Activated T-helper 1 cell treated with anti-CD3 and anti-CD28 coated beads, Interleukin-12 subunit alpha, Interleukin-12 subunit beta, Interleukin-2, Interleukin-4 antibody, amounts not matched to agents 30 ng/mL and 10 ng/mL and 1 ng/mL, durations not matched to agents 14 hours and 24 hours and 36 hours (primary cell): Measurements from ENCODE around the gene ZNF785. TPM values are rescaled to one million over a fixed set of nuclear protein-coding genes. Genes with fewer than 3 reads are reported as not detected.
"Not testable (repeated sequence)": the region's sequence is repeated elsewhere in the genome, so short reads cannot be mapped to it uniquely, and the experiment has no call there.

ENCODE experiments used
- DNase-seq: peaks from one replicate; pipeline ENCODE4 v3.0.0; 2021; ENCODE audit warnings: low spot score
- H3K27ac Mint-ChIP-seq: one replicate; pipeline ENCODE4 v1.8.0; 2021; ENCODE audit warnings: mild to moderate bottlenecking, mixed read lengths
- H3K27me3 Mint-ChIP-seq: one replicate; pipeline ENCODE4 v1.8.0; 2022; ENCODE audit warnings: mild to moderate bottlenecking, moderate library complexity, mixed read lengths; ENCODE audit not compliant: insufficient read depth
- H3K36me3 Mint-ChIP-seq: one replicate; pipeline ENCODE4 v1.8.0; 2021; ENCODE audit warnings: low read depth, mixed read lengths
- H3K4me1 Mint-ChIP-seq: one replicate; pipeline ENCODE4 v1.8.0; 2021; ENCODE audit warnings: low read depth, mixed read lengths
- H3K4me3 Mint-ChIP-seq: one replicate; pipeline ENCODE4 v1.8.0; 2021; ENCODE audit warnings: mild to moderate bottlenecking, moderate library complexity, mixed read lengths
- H3K9me3 Mint-ChIP-seq: one replicate; pipeline ENCODE4 v1.8.0; 2021; ENCODE audit warnings: mixed read lengths
- intact Hi-C: fragments of 100-400 bp; cut with micrococcal nuclease; formaldehyde crosslinking; loops from one replicate; pipeline ENCODE4 v1.15.1; 2024
- total RNA-seq: library from RNA; stranded (reverse); gene quantifications from 2 replicates; pipeline ENCODE4 v1.2.3, GENCODE V29; 2022

Gene ZNF785
- total RNA-seq, 1 donor from 2014 or later: 19.2 TPM

DNA sequence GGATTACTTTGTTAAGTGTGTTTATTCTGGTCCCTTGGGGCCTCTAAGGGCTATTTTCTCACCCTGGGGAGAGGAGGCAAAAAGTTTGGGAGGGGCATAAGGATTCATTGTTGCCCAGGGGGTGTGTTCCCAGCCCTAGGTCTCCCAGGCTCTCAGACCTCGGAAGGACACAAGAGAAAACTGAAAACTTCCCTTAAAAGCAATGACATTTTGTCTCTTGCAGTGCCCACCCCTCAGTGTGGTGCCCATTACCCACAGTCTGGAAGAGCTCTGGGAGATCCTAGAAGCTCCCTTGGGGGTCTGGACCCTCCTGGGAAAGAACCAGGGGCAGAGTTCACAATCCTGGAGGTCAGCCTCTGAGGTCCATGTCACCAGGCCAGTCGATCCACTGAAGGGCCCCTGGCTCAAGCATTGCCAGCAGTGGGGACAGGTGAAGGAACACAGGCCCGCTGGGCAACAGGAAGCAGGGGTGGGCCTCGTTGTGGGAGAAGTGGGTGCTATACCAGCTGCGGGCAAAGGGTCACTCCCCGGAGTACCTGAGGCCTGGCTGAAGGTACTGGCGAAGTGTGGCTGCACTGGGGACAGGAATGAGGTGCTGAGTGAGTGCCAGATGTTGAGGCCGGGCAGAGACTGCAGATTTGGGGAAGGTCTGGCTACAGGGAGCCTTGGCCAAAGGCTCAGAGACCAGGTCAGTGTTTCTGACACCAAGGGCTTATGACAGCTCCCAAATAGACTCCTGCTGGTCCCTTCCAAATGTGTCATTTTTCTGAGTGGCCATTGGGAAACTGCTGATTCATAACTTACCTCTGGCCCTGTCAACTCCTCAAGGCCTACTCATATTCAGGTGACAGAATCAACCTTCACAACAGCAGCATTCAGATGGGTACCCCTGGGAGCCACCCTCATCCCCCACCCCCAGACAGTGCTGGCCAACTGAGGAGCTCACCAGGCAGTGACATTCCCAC is 46.2 kb downstream of the ZNF785 start:
- intact Hi-C loops: no loop called here
- peaks cover 22% of the 10 kb centered on the region for H3K4me1 Mint-ChIP-seq

DNA sequence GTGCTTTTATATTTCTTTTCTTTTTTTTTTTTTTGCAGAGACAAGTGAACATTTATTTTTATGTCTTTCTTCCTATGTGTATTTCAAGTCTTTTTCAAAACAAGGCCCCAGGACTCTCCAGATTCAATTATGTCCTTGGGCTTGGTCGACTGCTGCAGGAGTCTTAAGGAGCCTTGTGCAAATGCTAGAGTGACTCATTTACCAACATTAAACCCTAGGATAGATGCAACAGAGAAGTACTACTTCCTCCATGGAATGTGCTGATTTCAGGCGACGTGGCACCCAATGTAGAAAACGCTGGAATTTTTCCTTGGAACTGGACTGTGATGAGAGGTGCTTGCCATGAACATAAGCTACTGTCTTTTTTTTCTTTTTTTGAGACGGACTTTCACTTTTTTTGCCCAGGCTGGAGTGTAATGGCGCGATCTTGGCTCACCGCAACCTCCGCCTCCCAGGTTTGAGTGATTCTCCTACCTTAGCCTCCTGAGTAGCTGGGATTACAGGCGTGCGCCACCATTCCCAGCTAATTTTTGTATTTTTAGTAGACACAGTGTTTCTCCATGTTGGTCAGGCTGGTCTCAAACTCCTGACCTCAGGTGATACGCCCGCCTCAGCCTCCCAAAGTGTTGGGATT is 49.0 kb downstream of the ZNF785 start:
- not testable (repeated sequence) for H3K9me3 Mint-ChIP-seq

More for the DNA sequence above, 46.2 kb downstream of the ZNF785 start:
- H3K27ac Mint-ChIP-seq: no peak overlapping the region
- no peaks in the 10 kb centered on the region for H3K27me3 Mint-ChIP-seq
- no peaks in the 10 kb centered on the region for H3K9me3 Mint-ChIP-seq
- H3K4me3 Mint-ChIP-seq: no peak overlapping the region
- no peak for DNase-seq
- peaks cover 12% of the 10 kb centered on the region for H3K36me3 Mint-ChIP-seq

DNA sequence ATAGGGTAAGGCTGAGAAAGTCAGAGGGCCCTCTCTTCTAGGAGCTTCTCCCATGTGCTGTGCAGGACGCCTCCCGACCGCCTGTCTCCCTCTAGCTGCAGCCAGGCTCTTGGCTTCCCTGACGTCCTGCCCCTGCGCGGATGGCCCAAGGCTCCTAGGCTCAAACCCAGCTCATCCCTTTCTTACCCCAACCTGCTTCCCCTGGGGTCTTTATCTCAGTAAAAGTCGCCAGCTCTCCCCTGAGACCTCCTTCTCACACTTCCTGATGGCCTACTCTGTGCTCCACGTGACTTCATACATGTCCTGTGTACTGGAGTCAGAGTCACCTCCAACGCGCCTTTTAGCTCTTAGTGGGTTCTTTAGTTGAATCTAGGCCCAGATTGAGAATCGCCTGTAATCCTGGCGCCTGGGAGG is 49.7 kb downstream of the ZNF785 start:
- intact Hi-C loops: loop anchor here (1.0 to 2.0 kb wide), 11 partner anchors 8 to 165 kb away; partner anchors contain the start of genes DCTPP1, FBRS, ITGAL and TBC1D10B
- Mint-ChIP-seq H3K27ac (peak overlapping the region; percentile 99), H3K4me3 (peak overlapping the region; percentile 98), H3K4me1 (peaks cover 29% of the 10 kb centered on the region), H3K9me3 (no peaks in the 10 kb centered on the region), H3K27me3 (no peaks in the 10 kb centered on the region), H3K36me3 (peaks cover 18% of the 10 kb centered on the region)
- peak; percentile 53 for DNase-seq

More for the DNA sequence above, 49.0 kb downstream of the ZNF785 start:
- Mint-ChIP-seq H3K4me3 (peak overlapping the region; percentile 98), H3K36me3 (peaks cover 16% of the 10 kb centered on the region), H3K4me1 (peaks cover 22% of the 10 kb centered on the region), H3K27ac (peak overlapping the region; percentile 99)
- intact Hi-C loops, H3K27me3 Mint-ChIP-seq, DNase-seq: not testable (repeated sequence)

DNA sequence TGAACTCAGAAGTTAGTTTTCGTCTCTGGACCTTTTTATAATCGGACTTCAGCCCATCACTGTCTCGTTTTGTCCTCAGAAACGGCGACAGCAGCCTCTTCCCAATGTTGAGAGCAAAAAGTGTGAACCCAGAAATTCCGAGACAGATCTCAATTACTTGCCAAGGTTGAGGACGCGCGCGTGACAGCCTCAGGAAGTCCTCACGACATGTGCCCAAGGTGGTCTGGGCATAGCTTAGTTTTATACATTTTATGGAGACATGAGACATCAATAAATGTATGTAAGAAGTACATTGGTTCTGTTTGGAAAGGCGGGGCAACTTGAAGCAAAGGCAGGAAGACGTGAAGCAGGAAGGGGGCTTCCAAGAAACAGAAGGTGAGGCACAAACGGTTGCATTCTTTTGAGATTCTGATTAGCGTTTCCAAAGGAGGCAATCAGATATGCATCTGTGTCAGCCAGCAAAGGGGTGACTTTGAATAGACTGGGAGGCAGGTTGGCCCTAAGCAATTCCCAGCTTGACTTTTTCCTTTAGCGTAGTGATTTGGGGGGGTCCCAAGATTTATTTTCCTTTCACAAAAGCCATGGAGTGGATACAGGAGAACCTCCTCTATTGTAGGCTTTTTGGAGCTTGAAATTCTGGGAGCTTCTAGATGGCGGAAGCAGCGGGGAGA is 50.3 kb downstream of the ZNF785 start:
- H3K36me3 Mint-ChIP-seq: peaks cover 20% of the 10 kb centered on the region
- DNase-seq: no peak
- H3K9me3 Mint-ChIP-seq: no peaks in the 10 kb centered on the region
- peak overlapping the region; percentile 98 for H3K4me3 Mint-ChIP-seq
- H3K4me1 Mint-ChIP-seq: peaks cover 34% of the 10 kb centered on the region
- intact Hi-C loops: loop anchor here (1.0 to 2.0 kb wide), 11 partner anchors 8 to 165 kb away; partner anchors contain the start of genes DCTPP1, FBRS, ITGAL and TBC1D10B
- no peaks in the 10 kb centered on the region for H3K27me3 Mint-ChIP-seq
- H3K27ac Mint-ChIP-seq: peak overlapping the region; percentile 99

DNA sequence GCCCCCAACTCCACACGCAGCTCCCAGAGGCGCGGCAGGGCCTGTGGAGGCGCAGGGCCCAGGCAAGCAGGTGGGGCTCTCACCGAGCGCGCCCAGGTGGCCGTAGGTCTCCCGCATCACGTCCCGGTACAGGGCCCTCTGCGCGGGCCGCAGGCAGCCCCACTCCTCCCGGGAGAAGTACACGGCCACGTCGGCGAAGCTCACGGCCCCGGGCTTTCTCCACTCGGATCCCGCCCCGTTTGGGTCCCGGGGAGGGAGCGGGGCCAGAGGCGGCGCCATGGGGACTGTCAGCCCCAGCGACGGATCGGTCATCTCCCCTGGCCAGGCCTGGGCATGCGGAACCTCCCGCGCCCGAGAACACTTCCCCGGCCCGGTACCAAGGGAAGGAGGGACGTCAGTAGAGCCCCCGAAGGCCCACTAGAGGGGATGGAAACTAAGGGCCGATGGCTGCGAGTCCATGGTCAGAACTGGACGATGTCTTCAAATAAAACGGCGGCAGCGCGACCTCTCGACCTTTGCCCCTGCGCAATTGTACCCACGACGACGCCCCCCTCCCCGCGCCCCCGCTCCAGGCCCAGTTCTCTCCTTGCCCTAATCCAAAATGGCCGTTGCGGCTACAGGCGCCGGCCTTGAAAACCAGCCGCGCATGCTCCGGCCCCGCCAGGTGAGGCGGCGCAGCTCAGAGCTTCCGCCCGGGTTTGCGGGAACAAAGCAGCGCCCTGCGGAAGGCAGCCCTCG is 51.0 kb downstream of the ZNF785 start, which contains the start of gene ZNF747:
Gene ZNF747, minus strand, starts transcription at position 491 of the 738 bp plus-strand sequence. Its CDS starts 179 bp downstream, at position 312.
- Mint-ChIP-seq H3K9me3 (no peaks in the 10 kb centered on the region), H3K4me3 (peak within 1 kb of the TSS; percentile 98), H3K27ac (peak within 1 kb of the TSS; percentile 99), H3K4me1 (peaks cover 39% of the 10 kb centered on the region), H3K36me3 (peaks cover 20% of the 10 kb centered on the region), H3K27me3 (no peaks in the 10 kb centered on the region)
- peak; percentile 88 for DNase-seq
- intact Hi-C loops: loop anchor here (1.0 to 2.0 kb wide), 11 partner anchors 7 to 164 kb away; partner anchors contain the start of genes DCTPP1, FBRS, ITGAL and TBC1D10B

DNA sequence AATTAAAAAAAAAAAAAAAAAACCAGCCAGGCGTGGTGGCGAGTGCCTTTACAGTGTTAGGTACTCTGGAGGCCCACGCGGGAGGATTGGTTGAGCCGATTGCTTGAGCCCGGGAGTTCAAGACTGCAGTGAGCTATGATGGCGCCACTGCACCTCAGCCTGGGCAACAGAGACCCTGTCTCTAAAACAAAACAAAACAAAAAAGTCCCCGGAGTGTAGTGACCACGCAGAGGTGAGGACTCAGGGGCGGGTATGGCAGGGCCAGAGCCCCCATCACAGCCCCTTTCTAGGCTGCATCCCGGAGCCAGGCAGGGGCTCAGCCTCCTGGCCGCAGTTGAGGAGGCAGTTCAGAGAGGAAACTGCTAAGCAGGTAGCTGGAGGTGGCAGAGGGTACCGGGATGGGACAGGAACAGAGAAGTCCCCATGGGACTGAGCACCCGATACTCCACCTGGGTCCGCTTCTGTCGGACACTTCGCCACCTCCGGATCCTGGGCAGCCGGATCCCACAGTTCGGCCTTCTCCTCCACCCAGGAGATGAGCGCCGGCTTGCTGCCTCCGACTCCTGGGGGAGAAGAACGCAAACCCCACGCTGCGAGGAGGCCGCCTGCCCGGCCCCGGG is 51.6 kb downstream of the ZNF785 start:
- Mint-ChIP-seq H3K27me3 (no peaks in the 10 kb centered on the region), H3K4me1 (peaks cover 44% of the 10 kb centered on the region), H3K9me3 (no peaks in the 10 kb centered on the region), H3K4me3 (peak overlapping the region; percentile 98), H3K27ac (peak overlapping the region; percentile 93), H3K36me3 (peaks cover 20% of the 10 kb centered on the region)
- intact Hi-C loops: loop anchor here (2.0 kb wide), 2 partner anchors 61 to 125 kb away; partner anchors contain the start of genes FBRS and ITGAL
- DNase-seq: no peak

DNA sequence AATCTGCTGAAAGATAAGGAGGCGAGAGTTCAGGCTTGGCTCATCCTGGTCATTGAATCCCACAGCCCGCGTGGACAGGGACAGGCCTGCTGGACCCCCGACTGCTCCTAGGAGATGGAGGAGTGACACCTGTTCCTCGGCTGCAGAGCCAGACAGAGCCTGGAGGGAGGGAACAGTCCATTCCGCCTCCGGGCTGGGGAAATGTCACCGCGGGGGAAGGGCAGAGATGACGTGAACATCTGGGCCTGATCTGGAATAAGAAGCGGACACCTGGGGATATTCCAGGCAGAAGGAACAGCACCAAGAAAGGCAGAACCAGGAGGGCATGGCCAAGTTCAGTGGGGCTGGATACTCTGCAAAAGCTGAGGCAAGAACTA is 52.4 kb downstream of the ZNF785 start:
- Mint-ChIP-seq H3K4me3 (peak overlapping the region; percentile 85), H3K36me3 (peaks cover 19% of the 10 kb centered on the region), H3K27ac (peak overlapping the region; percentile 72), H3K4me1 (peaks cover 50% of the 10 kb centered on the region), H3K9me3 (no peaks in the 10 kb centered on the region), H3K27me3 (no peaks in the 10 kb centered on the region)
- intact Hi-C loops: no loop called here
- no peak for DNase-seq

DNA sequence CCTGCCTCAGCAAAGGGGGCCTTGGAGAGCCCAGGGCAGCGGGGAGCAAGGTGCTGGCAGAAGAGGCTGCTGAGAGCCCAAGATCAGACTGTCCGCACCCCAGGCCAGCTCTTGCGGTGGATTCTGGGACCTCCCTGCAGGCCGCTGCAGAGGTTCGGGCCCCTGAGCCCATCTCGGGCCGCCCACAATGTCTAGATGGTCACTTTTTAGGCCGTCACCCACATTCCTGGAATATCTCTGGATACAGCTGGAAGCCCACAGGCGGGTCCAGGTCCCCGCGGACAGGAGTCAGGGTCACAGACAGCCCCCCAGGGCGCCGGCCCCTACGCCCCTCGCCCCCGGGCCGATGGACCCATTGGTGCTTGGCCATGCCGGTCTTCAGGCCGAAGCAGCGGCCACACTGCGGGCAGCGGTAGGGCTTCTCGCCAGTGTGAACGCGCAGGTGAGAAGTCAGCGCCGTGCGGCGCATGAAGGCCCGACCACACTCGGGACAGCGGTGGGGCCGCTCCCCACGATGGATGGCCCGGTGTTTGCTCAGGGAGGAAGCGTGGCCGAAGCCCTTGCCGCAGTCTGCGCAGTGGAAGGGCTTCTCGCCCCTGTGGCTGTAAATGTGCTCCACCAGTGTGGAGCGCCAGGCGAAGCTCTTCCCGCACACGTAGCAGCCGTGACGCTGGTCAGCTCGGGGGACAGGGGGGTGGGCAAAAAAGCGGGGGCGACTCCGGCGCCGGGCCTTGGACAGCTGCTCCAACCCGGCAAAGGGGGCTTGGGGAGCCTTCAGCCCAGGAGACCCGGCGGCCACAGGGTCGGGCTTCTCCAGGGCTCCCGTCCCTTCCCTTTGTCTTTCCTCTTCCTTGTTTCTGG is 53.0 kb downstream of the ZNF785 start:
- Mint-ChIP-seq H3K27ac (no peak overlapping the region), H3K27me3 (no peaks in the 10 kb centered on the region), H3K9me3 (no peaks in the 10 kb centered on the region), H3K4me1 (peaks cover 50% of the 10 kb centered on the region), H3K36me3 (peaks cover 15% of the 10 kb centered on the region), H3K4me3 (peak overlapping the region; percentile 85)
- intact Hi-C loops: no loop called here
- DNase-seq: no peak

Other genes starting within 250 kb of the ZNF785 start
- 100 and 104 TPM in 2 replicates for gene CD2BP2, start 230.4 kb downstream of the ZNF785 start, total RNA-seq
- gene TBC1D10B, start 215.2 kb downstream of the ZNF785 start, total RNA-seq: 68.9 and 73.6 TPM in 2 replicates
- 2.0 and 2.7 TPM in 2 replicates for gene MYL11, start 210.9 kb downstream of the ZNF785 start, total RNA-seq
- gene SEPTIN1, start 203.1 kb downstream of the ZNF785 start, total RNA-seq: 195 and 200 TPM in 2 replicates
- 20.2 and 21.4 TPM in 2 replicates for gene ZNF48, start 190.3 kb downstream of the ZNF785 start, total RNA-seq
- 8.1 and 8.9 TPM in 2 replicates for gene ZNF771, start 178.1 kb downstream of the ZNF785 start, total RNA-seq
- 173 and 178 TPM in 2 replicates for gene DCTPP1, start 155.7 kb downstream of the ZNF785 start, total RNA-seq
- 83.4 and 87.2 TPM in 2 replicates for gene SEPHS2, start 139.8 kb downstream of the ZNF785 start, total RNA-seq
- 259 and 287 TPM in 2 replicates for gene ITGAL, start 113.0 kb downstream of the ZNF785 start, total RNA-seq
- 13.7 and 14.6 TPM in 2 replicates for gene ZNF768, start 59.1 kb downstream of the ZNF785 start, total RNA-seq
- gene ZNF747, start 50.8 kb downstream of the ZNF785 start, total RNA-seq: 13.8 and 15.8 TPM in 2 replicates
- gene ZNF764, start 27.3 kb downstream of the ZNF785 start, total RNA-seq: 17.9 and 21.2 TPM in 2 replicates
- 7.4 and 9.4 TPM in 2 replicates for gene ZNF688, start 14.0 kb downstream of the ZNF785 start, total RNA-seq
- gene ZNF689, start 24.7 kb upstream of the ZNF785 start, total RNA-seq: 14.7 TPM in 2 replicates
- gene PRR14, start 65.3 kb upstream of the ZNF785 start, total RNA-seq: 91.9 and 97.4 TPM in 2 replicates
- 116 and 125 TPM in 2 replicates for gene FBRS, start 72.7 kb upstream of the ZNF785 start, total RNA-seq
- 91.1 and 93.4 TPM in 2 replicates for gene SRCAP, start 113.5 kb upstream of the ZNF785 start, total RNA-seq
- 42.4 and 43.6 TPM in 2 replicates for gene PHKG2, start 162.7 kb upstream of the ZNF785 start, total RNA-seq
- gene CFAP119, start 176.4 kb upstream of the ZNF785 start, total RNA-seq: 4.4 and 5.6 TPM in 2 replicates
- 98.2 and 98.5 TPM in 2 replicates for gene RNF40, start 176.6 kb upstream of the ZNF785 start, total RNA-seq
- 2.7 and 3.2 TPM in 2 replicates for gene ZNF629, start 201.5 kb upstream of the ZNF785 start, total RNA-seq